Thoracic aorta (tissue), 2 donors: ENCODE measurements around the gene MTFR1L. TPM values are rescaled to one million over a fixed set of nuclear protein-coding genes. Genes with fewer than 3 reads are reported as not detected.

Experiments used
- ATAC-seq: fragments of 150-250 bp; one replicate; pipeline ENCODE4 v1.8.0; 2017; ENCODE audit warnings: low read depth; ENCODE audit not compliant: insufficient number of reproducible peaks, low FRiP score
- DNase-seq: peaks from one replicate; pipeline ENCODE4 v3.0.0-alpha.2; 2020; ENCODE audit warnings: low spot score
- H3K27ac ChIP-seq, 2 donors: fragments of 200-600 bp; sonication (generic); 1 replicate in 1 of 2; 2 replicates in 1 of 2; pipeline ENCODE4 v1.5.1; 2016; ENCODE audit warnings: mild to moderate bottlenecking in 2 of 2, moderate library complexity in 2 of 2
- H3K27me3 ChIP-seq: fragments of 200-600 bp; sonication (generic); replicated peaks from 2 replicates; pipeline ENCODE4 v1.6.0; 2016; ENCODE audit warnings: mild to moderate bottlenecking; ENCODE audit not compliant: insufficient read depth
- H3K36me3 ChIP-seq: fragments of 200-600 bp; sonication (generic); one replicate; pipeline ENCODE4 v1.5.1; 2016
- H3K4me1 ChIP-seq, 2 donors: fragments of 200-600 bp; sonication (generic); 1 replicate in 1 of 2; 2 replicates in 1 of 2; pipeline versions ENCODE4 v1.5.1 to v1.6.0; 2016; ENCODE audit warnings: low read depth in 2 of 2, mild to moderate bottlenecking in 1 of 2; ENCODE audit not compliant: control insufficient read depth in 1 of 2
- H3K4me3 ChIP-seq: fragments of 200-600 bp; sonication (generic); 2 replicates; pipeline ENCODE4 v1.5.1; 2016; ENCODE audit warnings: mild to moderate bottlenecking
- H3K9me3 ChIP-seq: fragments of 200-600 bp; sonication (generic); 2 replicates; pipeline ENCODE4 v1.5.1; 2016
- total RNA-seq, 2 donors: library from RNA; depleted of rRNA; stranded (reverse); fragments of >200 nt; gene quantifications; one replicate each; pipeline versions ENCODE4 v1.1.0 to v1.2.3, GENCODE V29; 2016
- TF ChIP-seq, protein P1 (sequence below): fragments of 200-600 bp; sonication (generic); IDR thresholded peaks from one replicate; pipeline ENCODE4 v1.5.1; 2019; ENCODE audit warnings: antibody characterized with exemption

The MTFR1L gene
- total RNA-seq, 2 donors from 2014 or later = 63.4 to 81.9 TPM

DNA sequence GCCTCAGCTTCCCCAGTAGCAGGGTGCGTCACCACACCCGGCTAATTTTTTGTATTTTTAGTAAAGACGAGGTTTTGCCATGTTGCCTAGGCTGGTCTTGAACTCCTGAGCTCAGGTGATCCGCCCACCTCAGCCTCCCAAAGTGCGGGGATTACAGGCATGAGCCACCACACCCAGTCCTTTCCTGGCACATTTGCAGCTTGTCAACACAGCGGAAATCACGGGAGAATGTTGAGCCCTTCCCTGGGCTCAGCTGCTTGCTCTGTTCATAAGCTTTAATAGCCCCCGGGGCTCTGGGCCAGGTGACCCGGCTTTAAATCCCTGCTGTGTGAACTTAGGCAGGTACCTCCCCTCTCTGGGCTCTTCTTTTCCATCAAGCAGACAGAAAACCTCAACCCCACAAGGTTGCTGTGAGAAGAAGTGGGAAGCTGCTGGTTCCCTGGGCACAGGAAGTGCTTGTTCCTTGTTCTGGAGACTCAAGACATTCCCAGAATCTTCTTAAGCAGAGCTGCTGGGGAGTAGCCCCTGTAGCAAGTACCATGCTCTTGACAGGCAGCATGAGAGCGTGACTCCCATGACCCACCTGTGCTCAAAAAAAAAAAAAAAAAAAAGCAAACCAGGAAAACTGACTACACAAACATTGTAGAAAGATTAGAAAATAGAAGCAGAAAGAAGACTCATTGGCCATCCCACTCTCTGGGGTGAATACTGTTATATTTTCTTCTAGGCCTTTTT lies 34.3 kb upstream of the MTFR1L start:
- H3K27ac ChIP-seq = no peak overlapping the region
- ATAC-seq = no peak
- TF ChIP-seq, protein P1, sequence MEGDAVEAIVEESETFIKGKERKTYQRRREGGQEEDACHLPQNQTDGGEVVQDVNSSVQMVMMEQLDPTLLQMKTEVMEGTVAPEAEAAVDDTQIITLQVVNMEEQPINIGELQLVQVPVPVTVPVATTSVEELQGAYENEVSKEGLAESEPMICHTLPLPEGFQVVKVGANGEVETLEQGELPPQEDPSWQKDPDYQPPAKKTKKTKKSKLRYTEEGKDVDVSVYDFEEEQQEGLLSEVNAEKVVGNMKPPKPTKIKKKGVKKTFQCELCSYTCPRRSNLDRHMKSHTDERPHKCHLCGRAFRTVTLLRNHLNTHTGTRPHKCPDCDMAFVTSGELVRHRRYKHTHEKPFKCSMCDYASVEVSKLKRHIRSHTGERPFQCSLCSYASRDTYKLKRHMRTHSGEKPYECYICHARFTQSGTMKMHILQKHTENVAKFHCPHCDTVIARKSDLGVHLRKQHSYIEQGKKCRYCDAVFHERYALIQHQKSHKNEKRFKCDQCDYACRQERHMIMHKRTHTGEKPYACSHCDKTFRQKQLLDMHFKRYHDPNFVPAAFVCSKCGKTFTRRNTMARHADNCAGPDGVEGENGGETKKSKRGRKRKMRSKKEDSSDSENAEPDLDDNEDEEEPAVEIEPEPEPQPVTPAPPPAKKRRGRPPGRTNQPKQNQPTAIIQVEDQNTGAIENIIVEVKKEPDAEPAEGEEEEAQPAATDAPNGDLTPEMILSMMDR = no peak
- peaks cover 6% of the 10 kb centered on the region for H3K36me3 ChIP-seq
- no peaks in the 10 kb centered on the region for H3K9me3 ChIP-seq
- peaks cover 14 to 29% of the 10 kb centered on the region in 2 donors for H3K4me1 ChIP-seq
- H3K4me3 ChIP-seq = no peak overlapping the region
- no peak for DNase-seq
- H3K27me3 ChIP-seq = no peaks in the 10 kb centered on the region

DNA sequence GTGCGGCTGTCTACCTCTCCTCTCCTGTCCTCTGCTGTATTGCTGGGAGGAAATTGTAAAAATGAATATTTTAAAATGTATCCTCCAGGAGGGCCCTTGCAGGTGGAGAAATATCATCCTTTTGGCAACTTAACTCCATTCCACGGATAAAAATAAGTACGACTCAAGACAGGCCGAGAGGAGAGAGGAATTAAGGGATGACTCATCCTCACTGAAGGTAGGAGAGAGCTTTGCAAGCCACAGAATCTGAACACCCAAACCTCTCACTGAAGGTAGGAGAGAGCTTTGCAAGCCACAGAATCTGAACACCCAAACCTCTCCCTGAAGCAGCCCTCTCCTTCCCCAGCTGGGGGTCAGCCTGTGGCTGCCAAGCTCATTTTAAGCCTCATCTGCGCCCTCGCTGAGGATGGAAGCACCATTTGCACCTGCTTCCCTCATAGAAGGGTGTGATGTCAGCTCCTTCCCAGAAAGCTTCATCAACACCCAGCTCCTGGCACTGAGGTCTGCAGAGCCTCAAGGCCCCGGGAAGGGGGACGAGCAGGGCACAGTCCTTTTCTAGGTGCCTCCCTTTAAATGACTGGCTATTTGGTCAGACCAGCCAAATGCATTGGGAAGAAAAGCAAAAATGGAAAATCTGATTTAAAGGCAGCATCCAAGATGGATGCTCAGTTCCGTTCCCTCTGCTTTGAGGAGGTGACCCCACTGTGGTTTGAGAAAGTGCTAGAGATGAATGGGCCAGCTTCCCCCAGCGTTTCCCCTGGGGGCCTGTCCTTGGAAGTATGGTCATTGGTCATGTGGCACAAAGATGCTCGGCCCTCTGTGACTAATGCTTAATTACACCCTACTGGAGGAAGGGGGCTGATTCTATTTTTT lies 32.6 kb upstream of the MTFR1L start:
- Histone ChIP-seq H3K4me3 (no peak overlapping the region), H3K27me3 (no peaks in the 10 kb centered on the region), H3K9me3 (no peaks in the 10 kb centered on the region), H3K36me3 (peaks cover 6% of the 10 kb centered on the region), H3K4me1 (peaks cover 14 to 29% of the 10 kb centered on the region in 2 donors), H3K27ac (peak overlapping the region; percentile 31 to 67)
- ATAC-seq (no peak), DNase-seq (no peak)
- TF ChIP-seq, protein P1 = no peak

DNA sequence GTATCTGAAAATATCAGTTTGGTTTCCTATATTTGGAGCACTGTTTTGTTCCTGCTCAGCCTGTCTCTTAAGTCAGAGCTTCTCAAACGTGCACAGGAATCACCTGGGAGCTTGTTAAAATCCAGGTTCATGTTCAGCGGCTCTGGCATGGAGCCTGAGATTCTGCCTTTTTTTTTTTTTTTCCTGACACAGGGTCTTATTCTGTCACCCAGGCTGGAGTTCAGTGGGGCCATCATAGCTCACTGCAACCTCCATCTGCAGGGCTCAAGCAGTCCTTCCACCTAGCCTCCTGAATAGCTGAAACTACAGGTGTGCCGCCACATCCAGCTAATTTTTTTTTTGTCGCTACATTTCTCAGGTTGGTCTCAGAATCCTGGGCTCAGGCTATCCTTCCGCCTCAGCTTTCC lies 32.0 kb upstream of the MTFR1L start:
- ATAC-seq (no peak), DNase-seq (no peak)
- H3K36me3 ChIP-seq = peaks cover under 1% of the 10 kb centered on the region
- H3K27me3 ChIP-seq = no peaks in the 10 kb centered on the region
- no peak overlapping the region for H3K4me3 ChIP-seq
- H3K4me1 ChIP-seq = peaks cover 14 to 29% of the 10 kb centered on the region in 2 donors
- TF ChIP-seq, protein P1 = no peak
- peak overlapping the region in 1 of 2 donors; percentile 31 for H3K27ac ChIP-seq
- H3K9me3 ChIP-seq = no peaks in the 10 kb centered on the region

DNA sequence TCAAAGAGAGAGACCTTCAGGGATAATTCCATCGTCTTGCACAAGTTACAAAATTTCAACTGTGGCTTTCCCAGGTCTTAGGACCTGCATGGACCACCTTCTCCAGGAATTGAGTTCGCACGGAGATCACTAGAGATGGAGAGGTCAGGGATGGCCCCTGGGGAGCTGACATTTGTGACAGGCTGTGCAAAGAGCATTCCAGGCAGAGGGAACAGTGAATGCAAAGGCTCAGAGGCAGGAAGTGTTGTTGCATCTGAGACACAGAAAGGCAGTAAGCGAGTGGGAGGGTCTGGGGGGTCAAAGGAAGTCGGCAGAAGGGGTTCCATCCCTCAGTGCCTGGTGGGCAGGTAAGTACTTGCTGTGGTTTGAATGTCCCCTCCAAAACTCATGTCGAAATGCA lies 29.3 kb upstream of the MTFR1L start:
- ATAC-seq (no peak), DNase-seq (no peak)
- Histone ChIP-seq H3K36me3 (no peaks in the 10 kb centered on the region), H3K4me1 (peaks cover 14 to 28% of the 10 kb centered on the region in 2 donors), H3K9me3 (no peaks in the 10 kb centered on the region), H3K27me3 (no peaks in the 10 kb centered on the region), H3K27ac (no peak overlapping the region), H3K4me3 (no peak overlapping the region)
- TF ChIP-seq, protein P1 = no peak

DNA sequence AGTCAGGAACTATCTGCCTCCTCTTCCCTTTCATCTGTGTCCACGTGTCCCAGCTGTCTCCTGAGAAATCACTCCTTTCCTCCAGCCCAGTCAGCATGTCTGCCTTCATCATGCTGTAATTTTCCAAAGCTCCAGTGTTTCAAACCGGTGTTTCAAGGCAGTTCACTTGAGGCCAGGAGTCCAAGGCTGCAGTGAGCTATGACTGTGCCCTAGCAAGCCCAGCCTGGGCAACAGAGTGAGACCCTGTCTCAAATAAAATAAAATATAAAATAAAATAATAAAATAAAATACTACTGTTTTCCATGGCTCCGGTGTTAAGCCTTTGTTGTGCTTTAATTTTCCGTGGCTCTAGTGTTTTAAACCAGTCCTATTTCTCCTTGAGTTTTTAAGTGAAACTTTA lies 27.6 kb upstream of the MTFR1L start:
- DNase-seq (no peak), ATAC-seq (no peak)
- H3K9me3 ChIP-seq = no peaks in the 10 kb centered on the region
- peaks cover 2 to 20% of the 10 kb centered on the region in 2 donors for H3K4me1 ChIP-seq
- no peaks in the 10 kb centered on the region for H3K36me3 ChIP-seq
- no peak overlapping the region for H3K27ac ChIP-seq
- TF ChIP-seq, protein P1 = no peak
- H3K27me3 ChIP-seq = no peaks in the 10 kb centered on the region
- no peak overlapping the region for H3K4me3 ChIP-seq
